Sciatic nerve (tissue), 2 donors: ENCODE results near the gene HEATR5A. TPM values are rescaled to one million over a fixed set of nuclear protein-coding genes. Genes with fewer than 3 reads are reported as not detected.
A peak's percentile ranks its signal among the peaks of the same experiment; 100 is the strongest.
"Not testable (repeated sequence)": the region's sequence is repeated elsewhere in the genome, so short reads cannot be mapped to it uniquely, and the experiment has no call there.

ENCODE experiments used
- ATAC-seq: fragments of 200-7000 bp; cut with Tn5 transposase; one replicate; pipeline ENCODE4 v1.9.1; 2020; ENCODE audit warnings: mild to moderate bottlenecking, moderate library complexity
- DNase-seq: peaks from one replicate; pipeline ENCODE4 v3.0.0-alpha.2; 2020; ENCODE audit warnings: low spot score
- intact Hi-C: fragments of 100-400 bp; cut with DNase I; formaldehyde crosslinking; loops from one replicate; pipeline ENCODE4 v1.14.2; 2022
- total RNA-seq: library from RNA; stranded (reverse); fragmentation: NEBNext Ultra II Directional; extraction: Animal tissue kit (Norgen Biotek cat#: 25700); gene quantifications from one replicate; pipeline ENCODE4 v1.2.1, GENCODE V29; 2021
- donor health status: DM: no; HTN: no; CAD: no.
- donor health status: DM: no; HTN: no; CAD: no.

Gene HEATR5A
- total RNA-seq, 1 donor from 2014 or later: 65.1 TPM

- ATAC-seq (peak; percentile 26), DNase-seq (no peak)
- intact Hi-C loops: no loop called here
Measured at GRCh38 chr14:31251028-31251958, 169.1 kb downstream of the HEATR5A start.

- DNase-seq (no peak), ATAC-seq (no peak)
- intact Hi-C loops: no loop called here
Measured at GRCh38 chr14:31244626-31245025, 175.7 kb downstream of the HEATR5A start.

- DNase-seq: no peak
- no peak for ATAC-seq
- intact Hi-C loops: no loop called here
Measured at GRCh38 chr14:31243860-31244259, 176.5 kb downstream of the HEATR5A start.

GRCh38 chr14:31242161-31242940 lies 178.0 kb downstream of the HEATR5A start:
- ATAC-seq: peak; percentile 62
- DNase-seq, intact Hi-C loops: not testable (repeated sequence)

Other genes with a start within 250 kb of the HEATR5A start
- 193 TPM for gene HECTD1, start 212.8 kb downstream of the HEATR5A start, total RNA-seq
- 22.3 TPM for gene DTD2, start 37.0 kb upstream of the HEATR5A start, total RNA-seq
- not detected for gene GPR33, start 67.5 kb upstream of the HEATR5A start, total RNA-seq
- 18.7 TPM for gene NUBPL, start 140.9 kb upstream of the HEATR5A start, total RNA-seq